ENCODE results near the gene PRDM16. TPM values are rescaled to one million over a fixed set of nuclear protein-coding genes. Genes with fewer than 3 reads are reported as not detected.

PRDM16 gene
- polyA plus RNA-seq, 1 donor (not counting 4 experiments of a cell fraction or from before 2014, with no cell fraction given): 0.05 TPM

- no peak overlapping the region for H2AFZ ChIP-seq (ENCODE audit: control insufficient read depth, low read length)
- no peak overlapping the region for H3K9ac ChIP-seq (ENCODE audit: control insufficient read depth, extremely low read depth, insufficient read depth, low read length)
- H4K20me1 ChIP-seq (ENCODE audit: control insufficient read depth, extremely low read depth, insufficient read depth, low read length): no peaks in the 10 kb centered on the region
- no peak overlapping the region for H3K4me3 ChIP-seq (ENCODE audit: control insufficient read depth in 2 of 3, extremely low read depth in 1 of 3, insufficient read depth in 2 of 3, low read depth in 1 of 3, low read length in 3 of 3)
- peaks cover 13% of the 10 kb centered on the region for H3K9me3 ChIP-seq (ENCODE audit: control insufficient read depth, low read depth, low read length)
- FAIRE-seq (no peak), DNase-seq (ENCODE audit: low read depth, low spot score) (no peak)
- no peaks in the 10 kb centered on the region for H3K79me2 ChIP-seq (ENCODE audit: control insufficient read depth, insufficient read depth, low read length)
- no peaks in the 10 kb centered on the region for H3K9me1 ChIP-seq (ENCODE audit: control insufficient read depth, extremely low read depth, insufficient read depth, low read length)
- no peak overlapping the region for H3K27ac ChIP-seq (ENCODE audit: control insufficient read depth, insufficient read depth, low read length)
- dilution Hi-C loops (cut with MboI; ENCODE audit: extremely low pct_ligation_motif_present, low sequenced_read_pairs): no loop called here
- TF ChIP-seq CTCF (optimal IDR thresholded peaks at IDR 0.05 in 1 of 3, IDR thresholded peaks at IDR 0.05 in 1 of 3, conservative IDR thresholded peaks at IDR 0.05 in 1 of 3; ENCODE audit: extremely low read depth in 1 of 3, insufficient read depth in 2 of 3, low read length in 3 of 3) (no peak), EZH2 (IDR thresholded peaks at IDR 0.05; ENCODE audit: low read length) (no peak)
- no peaks in the 10 kb centered on the region for H3K27me3 ChIP-seq (ENCODE audit: control insufficient read depth, extremely low read depth, insufficient read depth, low read length)
- H3K4me2 ChIP-seq (ENCODE audit: control insufficient read depth, extremely low read depth, insufficient read depth, low read depth, low read length): no peak overlapping the region
- no peaks in the 10 kb centered on the region for H3K4me1 ChIP-seq (ENCODE audit: control insufficient read depth, extremely low read depth, insufficient read depth, low read length)
- no peaks in the 10 kb centered on the region for H3K36me3 ChIP-seq (ENCODE audit: control insufficient read depth in 2 of 2, extremely low read depth in 1 of 2, insufficient read depth in 2 of 2, low read length in 2 of 2)
These were observed 42.9 kb upstream of the PRDM16 start for GRCh38 chr1:3026124-3026523.

- no peak overlapping the region for H3K4me3 ChIP-seq (ENCODE audit: control insufficient read depth in 2 of 3, extremely low read depth in 1 of 3, insufficient read depth in 2 of 3, low read depth in 1 of 3, low read length in 3 of 3)
- dilution Hi-C loops (cut with MboI; ENCODE audit: extremely low pct_ligation_motif_present, low sequenced_read_pairs): no loop called here
- no peak for FAIRE-seq
These were observed 42.2 kb upstream of the PRDM16 start for GRCh38 chr1:3026581-3027391.

More at GRCh38 chr1:3026581-3027391, 42.2 kb upstream of the PRDM16 start:
- H3K36me3 ChIP-seq (ENCODE audit: control insufficient read depth in 2 of 2, extremely low read depth in 1 of 2, insufficient read depth in 2 of 2, low read length in 2 of 2): no peaks in the 10 kb centered on the region
- no peaks in the 10 kb centered on the region for H3K79me2 ChIP-seq (ENCODE audit: control insufficient read depth, insufficient read depth, low read length)
- H2AFZ ChIP-seq (ENCODE audit: control insufficient read depth, low read length): no peak overlapping the region
- no peak overlapping the region for H3K4me2 ChIP-seq (ENCODE audit: control insufficient read depth, extremely low read depth, insufficient read depth, low read depth, low read length)
- no peaks in the 10 kb centered on the region for H3K4me1 ChIP-seq (ENCODE audit: control insufficient read depth, extremely low read depth, insufficient read depth, low read length)
- H3K9me1 ChIP-seq (ENCODE audit: control insufficient read depth, extremely low read depth, insufficient read depth, low read length): no peaks in the 10 kb centered on the region
- no peak for DNase-seq (ENCODE audit: low read depth, low spot score)
- H3K27ac ChIP-seq (ENCODE audit: control insufficient read depth, insufficient read depth, low read length): no peak overlapping the region
- peaks cover 12% of the 10 kb centered on the region for H3K9me3 ChIP-seq (ENCODE audit: control insufficient read depth, low read depth, low read length)
- H3K9ac ChIP-seq (ENCODE audit: control insufficient read depth, extremely low read depth, insufficient read depth, low read length): no peak overlapping the region
- no peaks in the 10 kb centered on the region for H3K27me3 ChIP-seq (ENCODE audit: control insufficient read depth, extremely low read depth, insufficient read depth, low read length)
- TF ChIP-seq CTCF (optimal IDR thresholded peaks at IDR 0.05 in 1 of 3, IDR thresholded peaks at IDR 0.05 in 1 of 3, conservative IDR thresholded peaks at IDR 0.05 in 1 of 3; ENCODE audit: extremely low read depth in 1 of 3, insufficient read depth in 2 of 3, low read length in 3 of 3): no peak
- no peak for TF ChIP-seq EZH2 (IDR thresholded peaks at IDR 0.05; ENCODE audit: low read length)
- H4K20me1 ChIP-seq (ENCODE audit: control insufficient read depth, extremely low read depth, insufficient read depth, low read length): no peaks in the 10 kb centered on the region
